B cell (primary cell): ENCODE results near the gene SHLD3. TPM values are rescaled to one million over a fixed set of nuclear protein-coding genes. Genes with fewer than 3 reads are reported as not detected.
"Not testable (repeated sequence)": the region's sequence is repeated elsewhere in the genome, so short reads cannot be mapped to it uniquely, and the experiment has no call there.

Experiments
- ATAC-seq: fragments of 200-7000 bp; cut with Tn5 transposase; one replicate; pipeline ENCODE4 v1.10.0; 2021; ENCODE audit warnings: low read depth, mild to moderate bottlenecking, moderate number of reproducible peaks, moderate library complexity
- CTCF ChIA-PET: fragments of 350-600 bp; sonication (Branson Sonifier 250); formaldehyde crosslinking; loops from one replicate; lab custom pipeline; 2021; ENCODE audit warnings: antibody characterized with exemption, inconsistent platforms; lab: Charles Lee
- POLR2A ChIA-PET: fragments of 350-600 bp; sonication (Branson Sonifier 250); formaldehyde crosslinking; loops from one replicate; lab custom pipeline; 2021; ENCODE audit warnings: antibody characterized with exemption; lab: Charles Lee
- DNase-seq: peaks from one replicate; pipeline ENCODE4 v3.0.0; 2013
- H2AFZ ChIP-seq: 2 replicates; pipeline ENCODE4 v1.6.1; 2012; ENCODE audit warnings: mild to moderate bottlenecking, low read depth, low read length; ENCODE audit not compliant: insufficient read depth, poor library complexity, severe bottlenecking
- H3K27ac ChIP-seq, 2 donors: 1 replicate in 1 of 2; 2 replicates in 1 of 2; pipeline ENCODE4 v1.5.1; 2012 to 2013; ENCODE audit warnings: low read length in 2 of 2, mild to moderate bottlenecking in 2 of 2, moderate library complexity in 1 of 2
- H3K27me3 ChIP-seq, 4 experiments: fragments of 200-600 bp in 1 of 4; sonication (generic) in 1 of 4; replicated peaks in 1 of 4; 1 replicate in 2 of 4; 2 replicates in 2 of 4; pipeline versions ENCODE4 v1.6.1 to v1.7.0; 2013 to 2016; ENCODE audit warnings: low read length in 3 of 4, mild to moderate bottlenecking in 2 of 4, mixed read lengths in 1 of 4, moderate library complexity in 1 of 4; ENCODE audit not compliant: insufficient read depth in 4 of 4, control insufficient read depth in 3 of 4; ENCODE audit errors: control extremely low read depth in 1 of 4
- H3K36me3 ChIP-seq, 2 experiments: replicated peaks in 1 of 2; 1 replicate in 1 of 2; 2 replicates in 1 of 2; pipeline versions ENCODE4 v1.6.1 to v1.7.1; 2013; ENCODE audit warnings: low read length in 1 of 2; ENCODE audit not compliant: insufficient read depth in 2 of 2, control insufficient read depth in 1 of 2; ENCODE audit errors: control extremely low read depth in 1 of 2, extremely low read depth in 1 of 2
- H3K4me1 ChIP-seq, 2 donors: fragments of 200-600 bp in 1 of 2; sonication (generic) in 1 of 2; 1 replicate in 1 of 2; 2 replicates in 1 of 2; pipeline versions ENCODE4 v1.5.1 to v1.6.1; 2013 to 2017; ENCODE audit warnings: low read length in 2 of 2; ENCODE audit not compliant: control insufficient read depth in 2 of 2, insufficient read depth in 2 of 2
- H3K4me2 ChIP-seq: replicated peaks from 2 replicates; pipeline ENCODE3; 2012; ENCODE audit warnings: mild to moderate bottlenecking, low read depth, low read length; ENCODE audit not compliant: poor library complexity, severe bottlenecking
- H3K4me3 ChIP-seq, 5 experiments: fragments of 200-600 bp in 1 of 5; sonication (generic) in 1 of 5; 1 replicate in 3 of 5; 2 replicates in 2 of 5; pipeline versions ENCODE4 v1.5.1 to v1.7.0; 2011 to 2016; ENCODE audit warnings: low read length in 4 of 5, mild to moderate bottlenecking in 4 of 5, low read depth in 2 of 5, control low read depth in 1 of 5, moderate library complexity in 1 of 5; ENCODE audit not compliant: insufficient read depth in 1 of 5; ENCODE audit errors: control extremely low read depth in 1 of 5, extremely low read depth in 1 of 5
- H3K79me2 ChIP-seq: fragments of 200-600 bp; sonication (generic); one replicate; pipeline ENCODE4 v1.6.0; 2016; ENCODE audit warnings: low read length; ENCODE audit not compliant: control insufficient read depth, insufficient read depth
- H3K9ac ChIP-seq: fragments of 200-600 bp; sonication (generic); 2 replicates; pipeline ENCODE4 v1.6.1; 2017; ENCODE audit warnings: mild to moderate bottlenecking, low read length, moderate library complexity
- H3K9me3 ChIP-seq, 3 donors: one replicate each; pipeline versions ENCODE4 v1.6.1 to v1.7.1; 2013; ENCODE audit warnings: low read length in 2 of 3; ENCODE audit not compliant: control insufficient read depth in 2 of 3, insufficient read depth in 1 of 3; ENCODE audit errors: control extremely low read depth in 1 of 3
- H4K20me1 ChIP-seq: 2 replicates; pipeline ENCODE4 v1.6.0; 2012; ENCODE audit warnings: mild to moderate bottlenecking, low read length; ENCODE audit not compliant: insufficient read depth, control insufficient read depth, poor library complexity, severe bottlenecking
- H3K27ac Mint-ChIP-seq: one replicate; pipeline ENCODE4 v1.8.0; 2021; ENCODE audit warnings: mixed read lengths
- H3K27me3 Mint-ChIP-seq: one replicate; pipeline ENCODE4 v1.8.0; 2021; ENCODE audit warnings: mixed read lengths
- H3K4me1 Mint-ChIP-seq: one replicate; pipeline ENCODE4 v1.8.0; 2021; ENCODE audit warnings: mixed read lengths
- H3K4me3 Mint-ChIP-seq: one replicate; pipeline ENCODE4 v1.8.0; 2021; ENCODE audit warnings: mixed read lengths
- H3K9me3 Mint-ChIP-seq: one replicate; pipeline ENCODE4 v1.8.0; 2022; ENCODE audit warnings: mixed read lengths; ENCODE audit not compliant: insufficient read depth
- EZH2 ChIP-seq: IDR thresholded peaks from 2 replicates; pipeline ENCODE4 v1.6.1; 2012; ENCODE audit warnings: borderline replicate concordance, low read depth, mild to moderate bottlenecking, moderate library complexity, low read length; ENCODE audit not compliant: insufficient read depth, poor library complexity, severe bottlenecking
- WGBS: methylation state at CpG from one replicate; pipeline ENCODE4 v1.1.5; 2013; ENCODE audit warnings: missing lambda C conversion rate; ENCODE audit not compliant: insufficient coverage; 5-methylcytosine and 5-hydroxymethylcytosine counted together
- intact Hi-C: fragments of 100-400 bp; cut with micrococcal nuclease; formaldehyde crosslinking; loops from one replicate; pipeline ENCODE4 v1.10.0; 2022
- polyA plus RNA-seq: library from polyadenylated mRNA; depleted of rRNA; stranded (reverse); fragments of >200 nt; gene quantifications from 2 replicates; pipeline ENCODE4 v1.2.3, GENCODE V29; 2012
- total RNA-seq, 2 donors: library from RNA; stranded (reverse); fragments of 120-200 nt in 1 of 2; gene quantifications; 1 replicate in 1 of 2; 2 replicates in 1 of 2; pipeline versions ENCODE4 v1.2.3 to v1.2.4, GENCODE V29; 2013 to 2022
- TF ChIP-seq, protein P1 (sequence below): fragments of 200-600 bp; IDR thresholded peaks from one replicate; pipeline ENCODE4 v1.8.0; 2022; ENCODE audit warnings: antibody characterized with exemption, mild to moderate bottlenecking

Gene SHLD3
- total and polyA plus RNA-seq, 2 donors (not counting 1 experiment from before 2014, with no cell fraction given): 3.7 to 6.7 TPM

- Histone ChIP-seq H3K4me1 (no peaks in the 10 kb centered on the region), H3K4me2 (no peak overlapping the region), H3K9ac (no peak overlapping the region), H3K4me3 (no peak overlapping the region), H4K20me1 (peaks cover 5% of the 10 kb centered on the region), H3K9me3 (no peaks in the 10 kb centered on the region), H3K36me3 (peaks cover 17 to 46% of the 10 kb centered on the region in 2 experiments), H3K27ac (no peak overlapping the region), H2AFZ (no peak overlapping the region), H3K27me3 (no peaks in the 10 kb centered on the region), H3K79me2 (peaks cover 16% of the 10 kb centered on the region)
- TF ChIP-seq, protein P1, sequence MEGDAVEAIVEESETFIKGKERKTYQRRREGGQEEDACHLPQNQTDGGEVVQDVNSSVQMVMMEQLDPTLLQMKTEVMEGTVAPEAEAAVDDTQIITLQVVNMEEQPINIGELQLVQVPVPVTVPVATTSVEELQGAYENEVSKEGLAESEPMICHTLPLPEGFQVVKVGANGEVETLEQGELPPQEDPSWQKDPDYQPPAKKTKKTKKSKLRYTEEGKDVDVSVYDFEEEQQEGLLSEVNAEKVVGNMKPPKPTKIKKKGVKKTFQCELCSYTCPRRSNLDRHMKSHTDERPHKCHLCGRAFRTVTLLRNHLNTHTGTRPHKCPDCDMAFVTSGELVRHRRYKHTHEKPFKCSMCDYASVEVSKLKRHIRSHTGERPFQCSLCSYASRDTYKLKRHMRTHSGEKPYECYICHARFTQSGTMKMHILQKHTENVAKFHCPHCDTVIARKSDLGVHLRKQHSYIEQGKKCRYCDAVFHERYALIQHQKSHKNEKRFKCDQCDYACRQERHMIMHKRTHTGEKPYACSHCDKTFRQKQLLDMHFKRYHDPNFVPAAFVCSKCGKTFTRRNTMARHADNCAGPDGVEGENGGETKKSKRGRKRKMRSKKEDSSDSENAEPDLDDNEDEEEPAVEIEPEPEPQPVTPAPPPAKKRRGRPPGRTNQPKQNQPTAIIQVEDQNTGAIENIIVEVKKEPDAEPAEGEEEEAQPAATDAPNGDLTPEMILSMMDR: no peak
- no peak for TF ChIP-seq EZH2
- Mint-ChIP-seq H3K4me1 (peaks cover 2% of the 10 kb centered on the region), H3K27ac (no peak overlapping the region), H3K27me3 (no peaks in the 10 kb centered on the region), H3K4me3 (no peak overlapping the region), H3K9me3 (no peaks in the 10 kb centered on the region)
- ChIA-PET POLR2A (no interaction called here), CTCF (no interaction called here)
- no peak for ATAC-seq
- intact Hi-C loops: no loop called here
- DNase-seq: no peak
Measured at GRCh38 chr5:65577141-65577540, 47.7 kb upstream of the SHLD3 start.

GRCh38 chr5:65588694-65589093, 36.1 kb upstream of the SHLD3 start:
- Mint-ChIP-seq H3K4me1 (no peaks in the 10 kb centered on the region), H3K9me3 (no peaks in the 10 kb centered on the region), H3K4me3 (no peak overlapping the region), H3K27me3 (no peaks in the 10 kb centered on the region), H3K27ac (no peak overlapping the region)
- Histone ChIP-seq H4K20me1 (no peaks in the 10 kb centered on the region), H2AFZ (no peak overlapping the region), H3K4me1 (no peaks in the 10 kb centered on the region), H3K9me3 (no peaks in the 10 kb centered on the region), H3K27ac (no peak overlapping the region), H3K36me3 (peaks cover 24 to 69% of the 10 kb centered on the region in 2 experiments), H3K27me3 (no peaks in the 10 kb centered on the region), H3K9ac (no peak overlapping the region), H3K4me2 (no peak overlapping the region), H3K79me2 (no peaks in the 10 kb centered on the region), H3K4me3 (no peak overlapping the region)
- ChIA-PET POLR2A (no interaction called here), CTCF (no interaction called here)
- intact Hi-C loops: no loop called here
- no peak for ATAC-seq
- no peak for DNase-seq
- no peak for TF ChIP-seq EZH2
- TF ChIP-seq, protein P1: no peak
- WGBS: no CpG with 5 or more reads among the region's 2 CpGs

- H3K4me2 ChIP-seq, H3K27ac ChIP-seq, H4K20me1 ChIP-seq, H3K27me3 ChIP-seq, H3K9me3 Mint-ChIP-seq, H3K9ac ChIP-seq, H3K27ac Mint-ChIP-seq, H3K4me3 ChIP-seq, ATAC-seq, H3K79me2 ChIP-seq, H3K4me1 Mint-ChIP-seq, H3K4me1 ChIP-seq, POLR2A ChIA-PET, H3K9me3 ChIP-seq, H3K4me3 Mint-ChIP-seq, intact Hi-C loops, CTCF ChIA-PET, H2AFZ ChIP-seq, H3K27me3 Mint-ChIP-seq, DNase-seq: not testable (repeated sequence)
- H3K36me3 ChIP-seq: peaks cover 0 to 71% of the 10 kb centered on the region in 2 experiments
- 100% methylated on average over 1 of the region's 1 CpG for WGBS
Measured at GRCh38 chr5:65601761-65602160, 23.1 kb upstream of the SHLD3 start.
